Common myeloid progenitor, CD34-positive (primary cell): Measurements from ENCODE around the gene TTLL4.

Experiments used
- CTCF ChIA-PET: fragments of 350-600 bp; sonication (Branson Sonifier 250); formaldehyde crosslinking; loops from one replicate; lab custom pipeline; 2021; ENCODE audit warnings: antibody characterized with exemption; lab: Charles Lee
- POLR2A ChIA-PET: fragments of 350-600 bp; sonication (Branson Sonifier 250); formaldehyde crosslinking; loops from one replicate; lab custom pipeline; 2021; ENCODE audit warnings: antibody characterized with exemption; lab: Charles Lee
- DNase-seq, 3 donors: peaks; one replicate each; pipeline versions ENCODE4 v3.0.0 to v3.0.0-alpha.2; 2013
- H3K27ac ChIP-seq, 2 experiments: 1 replicate in 1 of 2; 2 replicates in 1 of 2; pipeline ENCODE4 v1.7.0; 2013; ENCODE audit warnings: inconsistent platforms in 2 of 2, low read length in 2 of 2, mild to moderate bottlenecking in 2 of 2, low read depth in 1 of 2, moderate library complexity in 1 of 2; ENCODE audit not compliant: severe bottlenecking in 2 of 2, insufficient read depth in 1 of 2, poor library complexity in 1 of 2
- H3K27me3 ChIP-seq, 5 experiments: replicated peaks in 2 of 5; 1 replicate in 3 of 5; 2 replicates in 2 of 5; pipeline versions ENCODE4 v1.6.1 to v1.7.0; 2013; ENCODE audit warnings: low read length in 4 of 5, mild to moderate bottlenecking in 2 of 5, moderate library complexity in 2 of 5, inconsistent platforms in 1 of 5; ENCODE audit not compliant: insufficient read depth in 5 of 5, control insufficient read depth in 4 of 5
- H3K36me3 ChIP-seq, 4 experiments: 1 replicate in 2 of 4; 2 replicates in 2 of 4; pipeline versions ENCODE4 v1.6.1 to v1.7.0; 2013; ENCODE audit warnings: low read length in 3 of 4, control low read depth in 1 of 4, mild to moderate bottlenecking in 1 of 4; ENCODE audit not compliant: control insufficient read depth in 4 of 4, insufficient read depth in 4 of 4
- H3K4me1 ChIP-seq, 4 experiments: 1 replicate in 3 of 4; 2 replicates in 1 of 4; pipeline versions ENCODE4 v1.6.1 to v1.7.1; 2013; ENCODE audit warnings: low read length in 3 of 4, mild to moderate bottlenecking in 3 of 4, control low read depth in 1 of 4, inconsistent platforms in 1 of 4, moderate library complexity in 1 of 4; ENCODE audit not compliant: control insufficient read depth in 4 of 4, insufficient read depth in 4 of 4; ENCODE audit errors: control extremely low read depth in 1 of 4
- H3K4me3 ChIP-seq, 7 experiments: 1 replicate in 4 of 7; 2 replicates in 3 of 7; pipeline versions ENCODE4 v1.5.1 to v1.7.0; 2013; ENCODE audit warnings: mild to moderate bottlenecking in 7 of 7, low read length in 6 of 7, moderate library complexity in 6 of 7, inconsistent platforms in 2 of 7, low read depth in 2 of 7, control low read depth in 1 of 7; ENCODE audit not compliant: insufficient read depth in 4 of 7, control insufficient read depth in 1 of 7; ENCODE audit errors: extremely low read depth in 1 of 7
- H3K9me3 ChIP-seq, 5 experiments: 1 replicate in 4 of 5; 2 replicates in 1 of 5; pipeline versions ENCODE4 v1.6.1 to v1.7.1; 2013; ENCODE audit warnings: low read length in 4 of 5, mild to moderate bottlenecking in 2 of 5, inconsistent platforms in 1 of 5, low read depth in 1 of 5, moderate library complexity in 1 of 5; ENCODE audit not compliant: control insufficient read depth in 4 of 5, insufficient read depth in 2 of 5; ENCODE audit errors: control extremely low read depth in 1 of 5
- WGBS: methylation state at CpG from one replicate; pipeline ENCODE4 v1.1.5; 2013; ENCODE audit not compliant: insufficient coverage; 5-methylcytosine and 5-hydroxymethylcytosine counted together

TTLL4 gene

GRCh38 chr2:218804817-218805216 lies 94.2 kb downstream of the TTLL4 start:
- no peak for DNase-seq
- no peaks in the 10 kb centered on the region for H3K36me3 ChIP-seq
- no CpG with 5 or more reads among the region's 1 CpG for WGBS
- CTCF ChIA-PET: interaction anchor here (1.0 to 1.2 kb wide), 2 partner anchors 10 to 18 kb away, joined by 3 read pairs; no protein-coding TSS in a partner anchor
- no peak overlapping the region for H3K27ac ChIP-seq
- H3K4me3 ChIP-seq: no peak overlapping the region
- H3K4me1 ChIP-seq: peaks cover 0 to 6% (median 4%) of the 10 kb centered on the region in 4 experiments
- POLR2A ChIA-PET: no interaction called here
- H3K9me3 ChIP-seq: peaks cover 0 to 9% (median 1%) of the 10 kb centered on the region in 5 experiments
- H3K27me3 ChIP-seq: peaks cover 4 to 11% (median 8%) of the 10 kb centered on the region in 5 experiments
